C4-2B (cell line): ENCODE measurements around the gene PIAS1.
A peak's percentile ranks its signal among the peaks of the same experiment; 100 is the strongest.
"Not testable (repeated sequence)": the region's sequence is repeated elsewhere in the genome, so short reads cannot be mapped to it uniquely, and the experiment has no call there.

ENCODE experiments used
- H3K27ac ChIP-seq: fragments of 450-650 bp; 2 replicates; pipeline ENCODE4 v1.5.1; 2017
- CTCF ChIP-seq: fragments of 450-650 bp; conservative IDR thresholded peaks from 2 replicates; pipeline ENCODE4 v1.5.1; 2017; ENCODE audit warnings: mild to moderate bottlenecking
- ZFX ChIP-seq: fragments of 450-650 bp; IDR thresholded peaks from 2 replicates; pipeline ENCODE4 v1.6.1; 2017

Gene PIAS1

GRCh38 chr15:68053701-68054627 lies at the start of gene PIAS1:
Gene PIAS1 (plus strand): TSS chr15:68054315. CDS start chr15:68054327, 12 bp downstream.
- peak within 1 kb of the TSS; percentile 80 for H3K27ac ChIP-seq
- TF ChIP-seq ZFX (peak; percentile 55), CTCF (no peak)

GRCh38 chr15:68007642-68008041 lies 46.5 kb upstream of the PIAS1 start:
- not testable (repeated sequence) for H3K27ac ChIP-seq

- TF ChIP-seq ZFX (no peak), CTCF (no peak)
- H3K27ac ChIP-seq, result no peak overlapping the region
Observed at GRCh38 chr15:68010361-68011153, 43.6 kb upstream of the PIAS1 start.

GRCh38 chr15:68012911-68013310 lies 41.2 kb upstream of the PIAS1 start:
- TF ChIP-seq CTCF (no peak), ZFX (no peak)
- H3K27ac ChIP-seq, result no peak overlapping the region

- H3K27ac ChIP-seq, result no peak overlapping the region
- TF ChIP-seq CTCF (no peak), ZFX (no peak)
Observed at GRCh38 chr15:68014219-68014618, 39.9 kb upstream of the PIAS1 start.

- no peak for TF ChIP-seq ZFX
- no peak for TF ChIP-seq CTCF
- no peak overlapping the region for H3K27ac ChIP-seq
Observed at GRCh38 chr15:68015244-68015643, 38.9 kb upstream of the PIAS1 start.

- no peak for TF ChIP-seq ZFX
- no peak for TF ChIP-seq CTCF
- no peak overlapping the region for H3K27ac ChIP-seq
Observed at GRCh38 chr15:68017201-68017600, 36.9 kb upstream of the PIAS1 start.
